Measurements from ENCODE around the gene SMIM24. TPM values are rescaled to one million over a fixed set of nuclear protein-coding genes. Genes with fewer than 3 reads are reported as not detected.
A peak's percentile ranks its signal among the peaks of the same experiment; 100 is the strongest.

SMIM24 gene
- total and polyA plus RNA-seq, 7 experiments from 2014 or later: 0.82 to 1.8 TPM; not detected in 5

- Mint-ChIP-seq H3K4me1 (peaks cover 0 to 5% (median 0%) of the 10 kb centered on the region in 7 donors), H3K4me3 (no peak overlapping the region)
Measured at GRCh38 chr19:3464587-3465235, 15.6 kb downstream of the SMIM24 start.

DNA sequence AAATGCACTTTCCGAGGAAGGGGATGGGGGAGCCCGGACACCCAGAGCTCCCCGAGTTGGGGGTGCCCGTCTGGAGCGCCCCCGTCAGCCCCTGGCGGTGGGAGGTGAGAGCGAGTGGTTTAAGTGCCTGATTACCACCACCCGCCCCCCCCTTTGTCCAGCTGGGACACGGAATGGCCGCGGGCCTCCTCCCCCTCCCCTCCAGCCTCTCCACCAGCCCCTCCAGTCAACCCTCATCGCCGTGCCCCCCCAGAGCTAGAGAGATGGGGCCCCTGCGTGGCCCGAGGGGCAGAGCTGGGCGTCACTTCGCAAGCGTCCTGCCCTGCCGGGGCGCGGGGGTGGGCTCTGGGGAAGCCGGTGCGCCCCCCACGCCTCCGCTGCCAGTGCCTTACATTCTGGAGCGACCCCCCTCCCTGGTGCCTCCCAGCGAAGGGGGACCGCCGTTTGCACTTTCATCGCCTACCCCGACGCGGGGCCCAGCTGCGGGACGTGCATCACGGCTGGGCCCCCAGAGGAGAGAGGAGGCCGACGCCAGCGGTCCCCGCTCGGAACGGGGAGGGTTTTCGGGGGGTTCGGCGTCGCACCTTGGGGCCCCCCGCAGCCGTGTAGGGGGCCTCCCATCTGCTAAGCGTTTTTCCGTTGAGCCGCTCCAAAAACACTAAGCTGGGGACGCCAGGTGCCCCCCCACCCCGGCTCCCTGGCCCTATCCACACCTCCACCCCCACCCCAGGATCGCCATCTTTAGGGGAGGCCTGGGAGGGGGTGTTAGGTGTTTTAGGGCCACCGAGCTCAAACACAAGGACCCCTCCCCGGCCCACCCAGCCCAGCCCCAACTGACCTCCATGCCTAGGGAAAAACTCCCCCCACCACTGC lies 16.4 kb downstream of the SMIM24 start:
- H3K27ac ChIP-seq (ENCODE audit: low read depth, low read length): no peak overlapping the region
- peaks cover 0 to 4% (median 4%) of the 10 kb centered on the region in 5 donors for H3K36me3 Mint-ChIP-seq
- DNase-seq: no peak
- POLR2A ChIA-PET: no interaction called here
- H3K9me3 Mint-ChIP-seq: peaks cover 0 to 1% (median 0%) of the 10 kb centered on the region in 11 donors
- H3K4me3 ChIP-seq (ENCODE audit: low read length): no peak overlapping the region
- CTCF ChIA-PET: no interaction called here
- H3K4me3 Mint-ChIP-seq: no peak overlapping the region
- H3K9me3 ChIP-seq (ENCODE audit: control insufficient read depth in 2 of 3, low read length in 3 of 3): no peaks in the 10 kb centered on the region
- H3K27me3 Mint-ChIP-seq: no peaks in the 10 kb centered on the region
- no peaks in the 10 kb centered on the region for H3K4me1 ChIP-seq (ENCODE audit: control insufficient read depth in 2 of 2, insufficient read depth in 2 of 2, low read length in 2 of 2)
- H3K36me3 ChIP-seq (ENCODE audit: control insufficient read depth in 2 of 3, insufficient read depth in 3 of 3, low read length in 3 of 3): peaks cover 0 to 7% (median 0%) of the 10 kb centered on the region in 3 experiments
- H3K27ac Mint-ChIP-seq: no peak overlapping the region
- intact Hi-C loops (cut with micrococcal nuclease): no loop called here
- peaks cover 0 to 6% (median 0%) of the 10 kb centered on the region in 7 donors for H3K4me1 Mint-ChIP-seq
- no peak for ATAC-seq
- H3K27me3 ChIP-seq (ENCODE audit: control insufficient read depth in 2 of 2, insufficient read depth in 2 of 2, low read length in 2 of 2): no peaks in the 10 kb centered on the region

More at GRCh38 chr19:3464587-3465235, 15.6 kb downstream of the SMIM24 start:
- no peak overlapping the region for H3K27ac ChIP-seq (ENCODE audit: low read depth, low read length)
- H3K27ac Mint-ChIP-seq: no peak overlapping the region
- POLR2A ChIA-PET: no interaction called here
- intact Hi-C loops (cut with micrococcal nuclease): no loop called here
- H3K4me3 ChIP-seq (ENCODE audit: low read length): no peak overlapping the region
- no peaks in the 10 kb centered on the region for H3K4me1 ChIP-seq (ENCODE audit: control insufficient read depth in 2 of 2, insufficient read depth in 2 of 2, low read length in 2 of 2)
- no peaks in the 10 kb centered on the region for H3K9me3 ChIP-seq (ENCODE audit: control insufficient read depth in 2 of 3, low read length in 3 of 3)
- no peak for ATAC-seq
- H3K9me3 Mint-ChIP-seq: peaks cover 0 to 1% (median 0%) of the 10 kb centered on the region in 11 donors
- DNase-seq: no peak
- peaks cover 0 to 4% (median 4%) of the 10 kb centered on the region in 5 donors for H3K36me3 Mint-ChIP-seq
- H3K27me3 ChIP-seq (ENCODE audit: control insufficient read depth in 2 of 2, insufficient read depth in 2 of 2, low read length in 2 of 2): no peaks in the 10 kb centered on the region
- peaks cover 0 to 7% (median 0%) of the 10 kb centered on the region in 3 experiments for H3K36me3 ChIP-seq (ENCODE audit: control insufficient read depth in 2 of 3, insufficient read depth in 3 of 3, low read length in 3 of 3)
- no peaks in the 10 kb centered on the region for H3K27me3 Mint-ChIP-seq
- CTCF ChIA-PET: no interaction called here

GRCh38 chr19:3462991-3463713 lies 17.2 kb downstream of the SMIM24 start:
- H3K27ac ChIP-seq (ENCODE audit: low read depth, low read length): no peak overlapping the region
- intact Hi-C loops (cut with micrococcal nuclease): no loop called here
- no peaks in the 10 kb centered on the region for H3K4me1 ChIP-seq (ENCODE audit: control insufficient read depth in 2 of 2, insufficient read depth in 2 of 2, low read length in 2 of 2)
- no peaks in the 10 kb centered on the region for H3K9me3 ChIP-seq (ENCODE audit: control insufficient read depth in 2 of 3, low read length in 3 of 3)
- ChIA-PET CTCF (no interaction called here), POLR2A (no interaction called here)
- no peak for DNase-seq
- ATAC-seq: no peak
- Mint-ChIP-seq H3K36me3 (peaks cover 0 to 4% (median 4%) of the 10 kb centered on the region in 5 donors), H3K27me3 (no peaks in the 10 kb centered on the region), H3K4me3 (no peak overlapping the region), H3K27ac (no peak overlapping the region), H3K9me3 (no peaks in the 10 kb centered on the region), H3K4me1 (peaks cover 0 to 3% (median 0%) of the 10 kb centered on the region in 7 donors)
- no peak overlapping the region for H3K4me3 ChIP-seq (ENCODE audit: low read length)
- H3K27me3 ChIP-seq (ENCODE audit: control insufficient read depth in 2 of 2, insufficient read depth in 2 of 2, low read length in 2 of 2): no peaks in the 10 kb centered on the region
- peaks cover 0 to 7% (median 0%) of the 10 kb centered on the region in 3 experiments for H3K36me3 ChIP-seq (ENCODE audit: control insufficient read depth in 2 of 3, insufficient read depth in 3 of 3, low read length in 3 of 3)

DNA sequence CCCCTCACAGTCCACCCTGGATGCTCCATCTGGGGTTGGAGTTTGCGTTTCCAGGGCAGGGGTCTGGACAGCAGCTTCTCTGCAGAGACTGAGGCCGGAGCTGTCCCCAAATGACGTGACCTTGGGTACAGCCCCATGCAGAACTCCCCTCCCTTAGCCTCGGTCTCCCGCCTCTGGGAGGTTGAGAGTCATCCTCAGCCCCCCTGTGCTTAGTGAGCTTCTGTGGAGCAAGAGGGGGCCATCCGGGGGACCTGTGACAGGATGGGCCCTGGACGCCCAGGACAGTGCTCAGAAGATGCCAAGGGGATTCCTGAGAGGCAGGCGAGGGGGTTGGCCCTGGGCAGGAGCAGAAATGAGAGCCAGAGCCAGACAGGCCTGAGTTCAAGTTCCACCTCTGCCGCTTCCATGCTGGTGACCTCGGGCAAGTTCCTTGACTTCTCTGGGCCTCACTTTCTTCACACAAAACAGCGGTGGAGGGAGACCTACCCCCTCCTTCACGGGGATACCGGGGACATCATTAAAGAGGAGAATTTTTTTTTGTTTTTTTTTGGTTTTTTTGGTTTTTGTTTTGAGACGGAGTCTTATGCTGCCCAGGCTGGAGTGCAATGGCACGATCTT lies 20.3 kb downstream of the SMIM24 start:
- ChIA-PET POLR2A (no interaction called here), CTCF (no interaction called here)
- H3K36me3 Mint-ChIP-seq: peaks cover 0 to 4% (median 4%) of the 10 kb centered on the region in 5 donors
- H3K4me3 Mint-ChIP-seq: no peak overlapping the region
- peaks cover 0 to 3% (median 0%) of the 10 kb centered on the region in 7 donors for H3K4me1 Mint-ChIP-seq
- no peak overlapping the region for H3K27ac Mint-ChIP-seq
- no peaks in the 10 kb centered on the region for H3K9me3 ChIP-seq (ENCODE audit: control insufficient read depth in 2 of 3, low read length in 3 of 3)
- peaks cover 0 to 22% (median 3%) of the 10 kb centered on the region in 3 experiments for H3K36me3 ChIP-seq (ENCODE audit: control insufficient read depth in 2 of 3, insufficient read depth in 3 of 3, low read length in 3 of 3)
- intact Hi-C loops (cut with micrococcal nuclease): no loop called here
- DNase-seq (no peak), ATAC-seq (no peak)
- no peak overlapping the region for H3K4me3 ChIP-seq (ENCODE audit: low read length)
- H3K9me3 Mint-ChIP-seq: no peaks in the 10 kb centered on the region
- no peaks in the 10 kb centered on the region for H3K27me3 ChIP-seq (ENCODE audit: control insufficient read depth in 2 of 2, insufficient read depth in 2 of 2, low read length in 2 of 2)
- H3K27me3 Mint-ChIP-seq: no peaks in the 10 kb centered on the region
- no peaks in the 10 kb centered on the region for H3K4me1 ChIP-seq (ENCODE audit: control insufficient read depth in 2 of 2, insufficient read depth in 2 of 2, low read length in 2 of 2)
- H3K27ac ChIP-seq (ENCODE audit: low read depth, low read length): no peak overlapping the region

DNA sequence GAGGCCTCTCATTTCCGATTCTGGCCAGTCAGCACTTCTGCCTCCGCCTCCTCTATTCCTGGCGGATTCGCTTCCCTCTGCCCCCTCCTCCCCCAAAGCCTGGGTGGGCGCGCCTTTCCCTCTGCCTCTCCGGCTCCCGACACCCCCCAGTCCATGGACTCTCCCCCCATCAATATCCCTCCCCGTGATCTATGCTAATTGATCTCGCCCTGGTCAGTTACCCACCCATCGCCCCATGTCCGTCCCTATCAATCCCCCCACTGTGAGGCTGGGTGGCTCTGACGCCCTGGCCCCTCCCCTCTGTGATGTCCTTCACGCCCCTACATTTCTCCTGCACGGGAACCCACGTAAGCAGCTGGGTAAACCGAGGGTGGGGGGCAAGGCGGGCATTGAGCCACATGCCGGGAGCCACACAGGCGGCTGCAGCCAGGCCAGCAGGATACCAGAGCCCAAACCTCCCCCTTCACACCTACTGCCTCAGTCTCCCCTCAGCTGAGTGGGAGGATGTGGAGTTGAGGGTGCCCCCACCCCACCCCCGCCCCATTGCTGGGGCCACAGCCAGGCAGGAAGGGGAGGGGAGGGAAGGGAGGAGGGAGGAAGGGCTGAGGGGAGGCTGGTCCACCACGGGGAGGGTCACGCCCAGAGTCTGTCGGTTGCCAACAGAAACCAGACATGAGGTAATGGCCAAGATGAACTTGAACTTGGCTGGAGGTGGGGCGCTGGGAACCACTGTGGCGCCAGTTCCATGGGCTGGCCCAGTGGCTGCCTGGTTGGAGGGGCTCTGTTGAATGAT lies 21.0 kb downstream of the SMIM24 start:
- ATAC-seq (peak; percentile 54), DNase-seq (no peak)
- Histone ChIP-seq H3K36me3 (ENCODE audit: control insufficient read depth in 2 of 3, insufficient read depth in 3 of 3, low read length in 3 of 3) (peaks cover 0 to 30% (median 3%) of the 10 kb centered on the region in 3 experiments), H3K9me3 (ENCODE audit: control insufficient read depth in 2 of 3, low read length in 3 of 3) (no peaks in the 10 kb centered on the region), H3K27ac (ENCODE audit: low read depth, low read length) (no peak overlapping the region), H3K27me3 (ENCODE audit: control insufficient read depth in 2 of 2, insufficient read depth in 2 of 2, low read length in 2 of 2) (no peaks in the 10 kb centered on the region), H3K4me3 (ENCODE audit: low read length) (no peak overlapping the region), H3K4me1 (ENCODE audit: control insufficient read depth in 2 of 2, insufficient read depth in 2 of 2, low read length in 2 of 2) (no peaks in the 10 kb centered on the region)
- Mint-ChIP-seq H3K9me3 (no peaks in the 10 kb centered on the region), H3K27ac (no peak overlapping the region), H3K4me1 (peaks cover 0 to 3% (median 0%) of the 10 kb centered on the region in 7 donors), H3K4me3 (no peak overlapping the region), H3K27me3 (no peaks in the 10 kb centered on the region), H3K36me3 (peaks cover 0 to 4% (median 4%) of the 10 kb centered on the region in 5 donors)
- ChIA-PET POLR2A (no interaction called here), CTCF (no interaction called here)
- intact Hi-C loops (cut with micrococcal nuclease): no loop called here

Data from naive thymus-derived CD4-positive, alpha-beta T cell (primary cell).